Breast epithelium (tissue), 3 donors: ENCODE results near the gene RAB35.

Source experiments
- POLR2A ChIP-seq: fragments of 450-650 bp; IDR thresholded peaks from one replicate; pipeline ENCODE4 v1.6.1; 2016; ENCODE audit warnings: antibody characterized with exemption, mild to moderate bottlenecking, moderate library complexity
- POLR2AphosphoS5 ChIP-seq, 3 donors: sonication (generic); formaldehyde crosslinking; IDR thresholded peaks; one replicate each; pipeline ENCODE4 v1.6.1; 2017; ENCODE audit warnings: antibody characterized with exemption in 3 of 3
- TF ChIP-seq, protein P1 (sequence below), 3 donors: fragments of 450-650 bp; IDR thresholded peaks; one replicate each; pipeline ENCODE4 v1.5.1; 2016 to 2017; ENCODE audit warnings: antibody characterized with exemption in 3 of 3, mild to moderate bottlenecking in 3 of 3, moderate library complexity in 3 of 3

GRCh38 chr12:120066341-120066740 is 50.2 kb downstream of the RAB35 start:
- TF ChIP-seq, protein P1, sequence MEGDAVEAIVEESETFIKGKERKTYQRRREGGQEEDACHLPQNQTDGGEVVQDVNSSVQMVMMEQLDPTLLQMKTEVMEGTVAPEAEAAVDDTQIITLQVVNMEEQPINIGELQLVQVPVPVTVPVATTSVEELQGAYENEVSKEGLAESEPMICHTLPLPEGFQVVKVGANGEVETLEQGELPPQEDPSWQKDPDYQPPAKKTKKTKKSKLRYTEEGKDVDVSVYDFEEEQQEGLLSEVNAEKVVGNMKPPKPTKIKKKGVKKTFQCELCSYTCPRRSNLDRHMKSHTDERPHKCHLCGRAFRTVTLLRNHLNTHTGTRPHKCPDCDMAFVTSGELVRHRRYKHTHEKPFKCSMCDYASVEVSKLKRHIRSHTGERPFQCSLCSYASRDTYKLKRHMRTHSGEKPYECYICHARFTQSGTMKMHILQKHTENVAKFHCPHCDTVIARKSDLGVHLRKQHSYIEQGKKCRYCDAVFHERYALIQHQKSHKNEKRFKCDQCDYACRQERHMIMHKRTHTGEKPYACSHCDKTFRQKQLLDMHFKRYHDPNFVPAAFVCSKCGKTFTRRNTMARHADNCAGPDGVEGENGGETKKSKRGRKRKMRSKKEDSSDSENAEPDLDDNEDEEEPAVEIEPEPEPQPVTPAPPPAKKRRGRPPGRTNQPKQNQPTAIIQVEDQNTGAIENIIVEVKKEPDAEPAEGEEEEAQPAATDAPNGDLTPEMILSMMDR (IDR thresholded peaks at IDR 0.05) = no peak
- no peak for TF ChIP-seq POLR2AphosphoS5 (IDR thresholded peaks at IDR 0.05)
- no peak for TF ChIP-seq POLR2A
